Adrenal gland (tissue), 12 donors: ENCODE results near the gene JARID2. TPM values are rescaled to one million over a fixed set of nuclear protein-coding genes. Genes with fewer than 3 reads are reported as not detected.

Source experiments
- DNase-seq, 7 donors: peaks; one replicate each; pipeline ENCODE4 v3.0.0-alpha.2; 2019 to 2020
- H3K27ac ChIP-seq, 5 donors: fragments of 200-600 bp; sonication (generic) in 4 of 5; 1 replicate in 3 of 5; 2 replicates in 2 of 5; pipeline versions ENCODE4 v1.5.1 to v1.8.0; 2016 to 2020; ENCODE audit warnings: mild to moderate bottlenecking in 1 of 5
- H3K27me3 ChIP-seq: fragments of 200-600 bp; 2 replicates; pipeline ENCODE4 v1.8.0; 2021
- H3K36me3 ChIP-seq, 2 donors: fragments of 200-600 bp; replicated peaks in 1 of 2; 1 replicate in 1 of 2; 2 replicates in 1 of 2; pipeline versions ENCODE4 v1.5.1 to v1.8.0; 2018 to 2022
- H3K4me1 ChIP-seq, 2 donors: fragments of 200-600 bp; replicated peaks in 1 of 2; 1 replicate in 1 of 2; 2 replicates in 1 of 2; pipeline versions ENCODE4 v1.5.1 to v1.8.0; 2018 to 2021
- H3K4me3 ChIP-seq, 4 donors: fragments of 200-600 bp; sonication (generic) in 3 of 4; one replicate each; pipeline ENCODE4 v1.5.1; 2016 to 2018
- H3K9me3 ChIP-seq, 3 donors: fragments of 200-600 bp; sonication (generic) in 1 of 3; replicated peaks in 1 of 3; 1 replicate in 2 of 3; 2 replicates in 1 of 3; pipeline versions ENCODE4 v1.5.1 to v1.8.0; 2016 to 2021
- POLR2A ChIP-seq, 2 donors: fragments of 450-650 bp; IDR thresholded peaks; one replicate each; pipeline ENCODE4 v1.6.1; 2017; ENCODE audit warnings: antibody characterized with exemption in 2 of 2, mild to moderate bottlenecking in 2 of 2, moderate library complexity in 1 of 2
- WGBS, 4 donors: extraction: QIAGEN DNeasy Blood & Tissue Kit in 2 of 4; methylation state at CpG; one replicate each; pipeline versions ENCODE4 v1.1.5 to v1.1.7; 2013 to 2017; 5-methylcytosine and 5-hydroxymethylcytosine counted together
- intact Hi-C, 2 donors: fragments of 100-400 bp; cut with DNase I; formaldehyde crosslinking; loops; one replicate each; pipeline versions ENCODE4 v1.14.1 to v1.15.0; 2022 to 2023
- polyA plus RNA-seq, 3 donors: library from polyadenylated mRNA; stranded (reverse); fragments of 200-250 nt in 2 of 3; fragments of 350-450 nt in 1 of 3; fragmentation: Illumina TruSeq in 1 of 3; extraction: RNeasy Lipid Tissue Mini Kit (QIAGEN cat#74804) in 1 of 3; gene quantifications; one replicate each; pipeline ENCODE4 v1.2.3, GENCODE V29; 2013 to 2014
- total RNA-seq, 9 donors: library from RNA; depleted of rRNA in 4 of 9; stranded (reverse); fragments of >200 nt in 4 of 9; fragments of 120-200 nt in 1 of 9; fragmentation: NEBNext Ultra II Directional in 1 of 9; extraction: Animal tissue kit (Norgen Biotek cat#: 25700) in 1 of 9; gene quantifications; one replicate each; pipeline versions ENCODE4 v1.1.0 to v1.2.4, GENCODE V29; 2013 to 2023
- TF ChIP-seq, protein P1 (sequence below), 6 experiments: fragments of 450-650 bp in 4 of 6; fragments of 200-600 bp in 2 of 6; sonication (generic) in 1 of 6; IDR thresholded peaks; 1 replicate in 5 of 6; 2 replicates in 1 of 6; pipeline versions ENCODE4 v1.5.1 to v1.8.0; 2016 to 2021; ENCODE audit warnings: antibody characterized with exemption in 6 of 6, mild to moderate bottlenecking in 2 of 6, moderate library complexity in 1 of 6
- donor health status: healthy with polysubstance abuse.
- donor health status: Bipolar disorder and iron deficiency.
- donor health status: DM: yes; HTN: yes; CAD: no.
- donor health status: DM: no; HTN: no; CAD: no.
- donor health status: DM: no; HTN: no; CAD: no.
- donor health status: DM: yes; HTN: yes; CAD: no.

Gene JARID2
- total and polyA plus RNA-seq, 12 donors, result 3.0 to 13.6 (median 8.2) TPM

DNA sequence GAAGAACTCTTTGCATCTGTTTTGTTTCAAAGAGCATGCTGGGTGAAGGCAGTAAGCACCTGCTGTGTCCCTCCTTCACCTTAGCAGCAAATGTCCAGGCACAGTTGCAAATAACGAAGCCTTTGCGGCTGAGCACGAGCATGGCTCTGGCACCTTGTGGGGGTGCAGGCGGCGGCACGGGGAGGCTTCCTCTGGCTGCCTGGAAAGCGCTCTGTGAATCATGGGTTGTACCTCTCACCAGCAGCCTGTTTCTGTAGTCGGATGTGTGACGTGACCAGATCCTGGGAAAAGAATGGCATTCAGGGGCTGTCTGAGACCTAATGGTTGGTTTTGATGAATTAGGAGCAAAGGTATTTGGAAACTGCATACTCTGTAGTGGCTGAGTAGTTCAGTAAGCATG is 272.2 kb downstream of the JARID2 start:
- H3K36me3 ChIP-seq, result peaks cover 0 to 64% of the 10 kb centered on the region in 2 donors
- TF ChIP-seq POLR2A (IDR thresholded peaks at IDR 0.05), result no peak
- TF ChIP-seq, protein P1, sequence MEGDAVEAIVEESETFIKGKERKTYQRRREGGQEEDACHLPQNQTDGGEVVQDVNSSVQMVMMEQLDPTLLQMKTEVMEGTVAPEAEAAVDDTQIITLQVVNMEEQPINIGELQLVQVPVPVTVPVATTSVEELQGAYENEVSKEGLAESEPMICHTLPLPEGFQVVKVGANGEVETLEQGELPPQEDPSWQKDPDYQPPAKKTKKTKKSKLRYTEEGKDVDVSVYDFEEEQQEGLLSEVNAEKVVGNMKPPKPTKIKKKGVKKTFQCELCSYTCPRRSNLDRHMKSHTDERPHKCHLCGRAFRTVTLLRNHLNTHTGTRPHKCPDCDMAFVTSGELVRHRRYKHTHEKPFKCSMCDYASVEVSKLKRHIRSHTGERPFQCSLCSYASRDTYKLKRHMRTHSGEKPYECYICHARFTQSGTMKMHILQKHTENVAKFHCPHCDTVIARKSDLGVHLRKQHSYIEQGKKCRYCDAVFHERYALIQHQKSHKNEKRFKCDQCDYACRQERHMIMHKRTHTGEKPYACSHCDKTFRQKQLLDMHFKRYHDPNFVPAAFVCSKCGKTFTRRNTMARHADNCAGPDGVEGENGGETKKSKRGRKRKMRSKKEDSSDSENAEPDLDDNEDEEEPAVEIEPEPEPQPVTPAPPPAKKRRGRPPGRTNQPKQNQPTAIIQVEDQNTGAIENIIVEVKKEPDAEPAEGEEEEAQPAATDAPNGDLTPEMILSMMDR (IDR thresholded peaks at IDR 0.05), result no peak

DNA sequence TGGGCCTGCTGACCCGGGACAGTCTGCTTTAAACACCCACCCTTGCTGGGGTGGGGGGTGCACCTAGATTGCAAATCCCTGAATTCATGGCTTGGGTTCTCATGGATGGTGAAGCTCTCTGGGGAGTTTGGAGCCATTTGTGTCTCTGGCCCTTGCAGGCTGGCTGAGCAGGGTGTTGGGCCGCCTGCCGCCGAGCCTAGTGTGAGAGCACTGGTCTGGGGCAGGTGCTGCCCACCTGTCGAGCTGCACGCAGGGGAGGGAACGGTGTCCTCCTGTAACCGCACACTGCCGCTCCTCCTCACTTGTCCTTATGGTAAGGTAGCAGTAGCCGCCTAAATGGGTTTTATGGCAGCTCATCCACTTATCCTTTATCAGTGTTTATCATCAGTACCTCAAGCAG is 273.0 kb downstream of the JARID2 start:
- TF ChIP-seq POLR2A (IDR thresholded peaks at IDR 0.05), result no peak
- TF ChIP-seq, protein P1 (IDR thresholded peaks at IDR 0.05), result no peak
- Histone ChIP-seq H3K4me3 (no peak overlapping the region), H3K27ac (no peak overlapping the region), H3K4me1 (no peaks in the 10 kb centered on the region), H3K36me3 (peaks cover 0 to 65% of the 10 kb centered on the region in 2 donors), H3K27me3 (no peaks in the 10 kb centered on the region), H3K9me3 (no peaks in the 10 kb centered on the region)
- DNase-seq, result no peak
- intact Hi-C loops, result loop anchor here in 1 of 2 donors (10.0 kb wide), 1 partner anchor 96 kb away; no protein-coding TSS in a partner anchor
- 91 to 99% (median 97%) methylated on average over 7 to 10 of the region's 10 CpGs for WGBS, 4 donors

More for the DNA sequence above, 272.2 kb downstream of the JARID2 start:
- H3K4me3 ChIP-seq, result no peak overlapping the region
- 96 to 97% (median 96%) methylated on average over 9 of the region's 9 CpGs for WGBS, 4 donors
- no peaks in the 10 kb centered on the region for H3K27me3 ChIP-seq
- intact Hi-C loops, result loop anchor here in 1 of 2 donors (10.0 kb wide), 1 partner anchor 97 kb away; no protein-coding TSS in a partner anchor
- H3K27ac ChIP-seq, result no peak overlapping the region
- H3K4me1 ChIP-seq, result no peaks in the 10 kb centered on the region
- DNase-seq, result no peak
- no peaks in the 10 kb centered on the region for H3K9me3 ChIP-seq

DNA sequence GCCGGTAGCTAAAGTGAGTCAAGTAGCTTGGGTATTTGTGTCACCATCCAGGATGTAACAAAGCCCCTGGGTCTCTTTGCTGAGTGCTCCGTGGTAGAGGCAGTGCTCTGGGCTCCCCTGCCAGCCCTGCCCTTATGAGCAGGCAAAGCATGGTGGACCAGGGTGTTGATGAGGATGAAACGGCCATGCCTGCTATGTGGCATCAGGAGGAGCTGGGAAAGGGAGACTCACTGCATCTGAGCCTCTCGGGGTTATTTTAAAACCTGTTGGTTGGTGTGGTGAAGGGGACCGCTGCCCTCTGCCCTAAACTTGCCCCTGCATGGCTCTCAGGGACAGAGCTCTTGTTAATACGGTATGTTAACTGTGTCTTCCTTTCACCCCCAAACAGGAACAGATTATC is 273.8 kb downstream of the JARID2 start:
- 85 to 94% (median 89%) methylated on average over 6 of the region's 6 CpGs for WGBS, 4 donors
- TF ChIP-seq, protein P1 (IDR thresholded peaks at IDR 0.05), result no peak
- TF ChIP-seq POLR2A (IDR thresholded peaks at IDR 0.05), result no peak
- peaks cover 0 to 69% of the 10 kb centered on the region in 2 donors for H3K36me3 ChIP-seq
- no peaks in the 10 kb centered on the region for H3K9me3 ChIP-seq
- no peaks in the 10 kb centered on the region for H3K27me3 ChIP-seq
- H3K27ac ChIP-seq, result no peak overlapping the region
- no peaks in the 10 kb centered on the region for H3K4me1 ChIP-seq
- no peak overlapping the region for H3K4me3 ChIP-seq
- no peak for DNase-seq
- intact Hi-C loops, result loop anchor here (10.0 kb wide), 1 partner anchor 95 kb away; no protein-coding TSS in a partner anchor

DNA sequence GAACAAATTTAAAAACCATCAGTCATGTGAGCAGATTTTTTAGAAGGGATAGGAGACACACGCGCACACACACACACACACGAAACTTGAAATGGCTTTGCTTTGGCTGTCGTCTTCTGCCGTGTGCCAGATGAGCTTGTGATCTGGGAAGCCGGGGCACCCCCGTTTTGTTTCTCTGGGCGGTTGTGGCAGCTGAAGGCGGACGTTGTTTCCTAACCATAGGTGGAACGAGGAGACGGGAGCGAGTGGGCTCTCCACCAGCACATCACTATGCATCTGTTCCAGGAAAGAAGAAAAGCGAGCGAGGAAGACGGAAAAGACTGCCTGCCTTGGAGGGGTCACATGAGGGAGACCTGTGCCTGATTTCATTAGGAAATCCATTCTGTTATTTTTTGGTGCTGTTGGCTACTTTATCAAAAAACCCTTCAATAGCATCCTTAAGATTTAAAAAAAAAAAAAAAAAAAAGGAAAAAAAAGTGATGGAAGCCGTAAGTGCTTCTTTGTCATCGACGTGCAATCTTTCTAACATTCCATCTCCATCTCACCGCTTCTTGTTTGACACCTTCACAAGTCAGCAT is 274.8 kb downstream of the JARID2 start:
- WGBS, 4 donors, result 94 to 98% (median 96%) methylated on average over 20 of the region's 20 CpGs
- DNase-seq, result peak in 4 of 7 donors; percentile 3 to 49 (median 14)
- Histone ChIP-seq H3K4me1 (no peaks in the 10 kb centered on the region), H3K27me3 (no peaks in the 10 kb centered on the region), H3K27ac (no peak overlapping the region), H3K4me3 (no peak overlapping the region), H3K9me3 (no peaks in the 10 kb centered on the region), H3K36me3 (peaks cover 0 to 69% of the 10 kb centered on the region in 2 donors)
- intact Hi-C loops, result loop anchor here in 1 of 2 donors (10.0 kb wide), 1 partner anchor 94 kb away; no protein-coding TSS in a partner anchor
- no peak for TF ChIP-seq POLR2A (IDR thresholded peaks at IDR 0.05)
- TF ChIP-seq, protein P1 (IDR thresholded peaks at IDR 0.05), result no peak
